ENCODE measurements around the gene ARHGAP33.
"Not testable (repeated sequence)": the region's sequence is repeated elsewhere in the genome, so short reads cannot be mapped to it uniquely, and the experiment has no call there.

The ARHGAP33 gene

GRCh38 chr19:35755550-35756376, 19.6 kb upstream of the ARHGAP33 start:
- DNase-seq = no peak

- no peak for DNase-seq
These were observed 18.8 kb upstream of the ARHGAP33 start, which contains the start of gene HSPB6 for GRCh38 chr19:35756377-35757230. Gene HSPB6, minus strand, starts transcription at chr19:35757029. Its CDS starts 21 bp downstream, at chr19:35757008.

- DNase-seq = no peak
These were observed 18.1 kb upstream of the ARHGAP33 start for GRCh38 chr19:35757231-35757748.

- peak; percentile 98 for DNase-seq
These were observed 17.4 kb upstream of the ARHGAP33 start, which contains the start of gene PROSER3 for GRCh38 chr19:35757749-35758608. Gene PROSER3, plus strand, starts transcription at chr19:35758176. Its CDS starts 40 bp downstream, at chr19:35758216.

- no peak for DNase-seq
These were observed 15.7 kb upstream of the ARHGAP33 start for GRCh38 chr19:35759697-35760096.

GRCh38 chr19:35760711-35761349, 14.5 kb upstream of the ARHGAP33 start:
- no peak for DNase-seq

GRCh38 chr19:35764432-35765315, 10.7 kb upstream of the ARHGAP33 start:
- no peak for DNase-seq

- no peak for DNase-seq
These were observed 8.7 kb upstream of the ARHGAP33 start for GRCh38 chr19:35766571-35767104.

GRCh38 chr19:35767288-35768081, 7.9 kb upstream of the ARHGAP33 start:
- DNase-seq = no peak

- no peak for DNase-seq
These were observed 7.3 kb upstream of the ARHGAP33 start for GRCh38 chr19:35768082-35768421.

GRCh38 chr19:35772362-35772761, 3.0 kb upstream of the ARHGAP33 start:
- DNase-seq = not testable (repeated sequence)

- DNase-seq = no peak
These were observed 2.2 kb upstream of the ARHGAP33 start for GRCh38 chr19:35773020-35773806.

- no peak for DNase-seq
These were observed 904 bp upstream of the ARHGAP33 start for GRCh38 chr19:35774274-35775045.

GRCh38 chr19:35775046-35775297, 392 bp upstream of the ARHGAP33 start:
- DNase-seq = no peak

- DNase-seq = no peak
These were observed 881 bp downstream of the ARHGAP33 start for GRCh38 chr19:35776102-35776788.

- no peak for DNase-seq
These were observed 1.9 kb downstream of the ARHGAP33 start for GRCh38 chr19:35777086-35777841.

- no peak for DNase-seq
These were observed 2.6 kb downstream of the ARHGAP33 start for GRCh38 chr19:35777961-35778360.

Measured in NK-92 treated with Interleukin-12 subunit alpha and Interleukin-12 subunit beta, amount 100 ng/mL, for 24 hours (cell line).